ENCODE results near the gene VPS26A. TPM values are rescaled to one million over a fixed set of nuclear protein-coding genes. Genes with fewer than 3 reads are reported as not detected.

The VPS26A gene
- total RNA-seq, 1 experiment from 2014 or later, result 44.7 TPM

DNA sequence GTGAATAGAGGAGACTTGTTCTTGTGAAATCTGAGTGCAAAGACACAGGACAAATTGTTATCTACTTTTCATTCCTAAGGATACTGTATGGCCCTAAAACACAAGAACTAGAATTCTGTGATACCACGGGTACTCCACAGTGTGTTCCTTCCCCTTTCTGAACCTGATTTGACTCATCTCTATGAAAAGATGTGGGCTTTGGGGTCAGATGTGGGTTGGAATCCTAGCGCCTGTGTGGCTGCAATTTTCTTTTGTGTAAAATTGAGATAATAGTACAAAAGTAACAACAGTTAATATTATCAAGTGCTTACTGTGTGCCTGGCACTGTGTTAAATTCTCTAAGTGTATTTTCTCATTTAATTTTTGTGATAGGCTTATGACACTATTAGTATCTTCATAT is 27.9 kb upstream of the VPS26A start:
- POLR2A ChIA-PET (ENCODE audit: unreplicated experiment), result no interaction called here
- no peak overlapping the region for H3K9ac ChIP-seq (ENCODE audit: low read length)
- BruUV-seq (replicated peaks), result no TSS peak
- DNase-seq, result no peak
- no peak overlapping the region for H3K27ac ChIP-seq (ENCODE audit: low read length)
- peaks cover 17% of the 10 kb centered on the region for H3K4me1 ChIP-seq (ENCODE audit: insufficient read depth, low read length)
- ATAC-seq, result no peak
- H3K27me3 ChIP-seq (ENCODE audit: low read length), result no peaks in the 10 kb centered on the region
- TF ChIP-seq EZH2phosphoT487 (IDR thresholded peaks at IDR 0.05; ENCODE audit: borderline replicate concordance, low read length) (no peak), EZH2 (IDR thresholded peaks at IDR 0.05; ENCODE audit: low read length, unreplicated experiment) (no peak)
- TF ChIP-seq, protein P1, sequence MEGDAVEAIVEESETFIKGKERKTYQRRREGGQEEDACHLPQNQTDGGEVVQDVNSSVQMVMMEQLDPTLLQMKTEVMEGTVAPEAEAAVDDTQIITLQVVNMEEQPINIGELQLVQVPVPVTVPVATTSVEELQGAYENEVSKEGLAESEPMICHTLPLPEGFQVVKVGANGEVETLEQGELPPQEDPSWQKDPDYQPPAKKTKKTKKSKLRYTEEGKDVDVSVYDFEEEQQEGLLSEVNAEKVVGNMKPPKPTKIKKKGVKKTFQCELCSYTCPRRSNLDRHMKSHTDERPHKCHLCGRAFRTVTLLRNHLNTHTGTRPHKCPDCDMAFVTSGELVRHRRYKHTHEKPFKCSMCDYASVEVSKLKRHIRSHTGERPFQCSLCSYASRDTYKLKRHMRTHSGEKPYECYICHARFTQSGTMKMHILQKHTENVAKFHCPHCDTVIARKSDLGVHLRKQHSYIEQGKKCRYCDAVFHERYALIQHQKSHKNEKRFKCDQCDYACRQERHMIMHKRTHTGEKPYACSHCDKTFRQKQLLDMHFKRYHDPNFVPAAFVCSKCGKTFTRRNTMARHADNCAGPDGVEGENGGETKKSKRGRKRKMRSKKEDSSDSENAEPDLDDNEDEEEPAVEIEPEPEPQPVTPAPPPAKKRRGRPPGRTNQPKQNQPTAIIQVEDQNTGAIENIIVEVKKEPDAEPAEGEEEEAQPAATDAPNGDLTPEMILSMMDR (conservative IDR thresholded peaks at IDR 0.05; ENCODE audit: low read depth, low read length), result no peak
- peaks cover 10% of the 10 kb centered on the region for H4K20me1 ChIP-seq (ENCODE audit: low read length)
- intact Hi-C loops (cut with micrococcal nuclease), result no loop called here
- H3K79me2 ChIP-seq (ENCODE audit: low read length), result peaks cover 77% of the 10 kb centered on the region
- no peak overlapping the region for H2AFZ ChIP-seq (ENCODE audit: low read length)
- H3K9me3 ChIP-seq (ENCODE audit: low read length), result no peaks in the 10 kb centered on the region
- no peak overlapping the region for H3K4me2 ChIP-seq (ENCODE audit: low read length)
- H3K4me3 ChIP-seq (ENCODE audit: low read length), result no peak overlapping the region
- no peaks in the 10 kb centered on the region for H3K9me2 ChIP-seq (replicated peaks; ENCODE audit: low read length)
- peaks cover 22% of the 10 kb centered on the region for H3K36me3 ChIP-seq (ENCODE audit: low read depth, low read length)
- CTCF ChIA-PET, result no interaction called here
- peaks cover 6% of the 10 kb centered on the region for H3F3A ChIP-seq (ENCODE audit: low read length, unreplicated experiment)

DNA sequence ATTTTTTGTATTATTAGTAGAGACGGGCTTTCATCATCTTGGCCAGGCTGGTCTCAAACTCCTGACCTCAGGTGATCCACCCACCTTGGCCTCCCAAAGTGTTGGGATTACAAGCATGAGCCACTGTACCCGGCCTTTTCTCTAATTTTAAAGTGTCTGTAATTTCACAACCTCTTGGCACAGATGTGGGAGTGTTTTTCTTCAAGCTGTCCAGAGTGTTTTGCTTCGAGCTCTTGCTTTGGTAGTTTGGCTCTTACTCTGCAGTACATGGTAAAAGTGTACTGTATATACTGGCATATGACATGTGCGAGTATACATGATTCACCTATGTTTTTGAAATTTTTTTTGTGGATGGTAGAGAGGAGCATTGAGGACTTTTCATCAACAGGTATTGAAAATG is 26.2 kb upstream of the VPS26A start:
- no peaks in the 10 kb centered on the region for H3K9me2 ChIP-seq (replicated peaks; ENCODE audit: low read length)
- intact Hi-C loops (cut with micrococcal nuclease), result no loop called here
- no peak for TF ChIP-seq EZH2phosphoT487 (IDR thresholded peaks at IDR 0.05; ENCODE audit: borderline replicate concordance, low read length)
- TF ChIP-seq, protein P1 (conservative IDR thresholded peaks at IDR 0.05; ENCODE audit: low read depth, low read length), result no peak
- no peak for TF ChIP-seq EZH2 (IDR thresholded peaks at IDR 0.05; ENCODE audit: low read length, unreplicated experiment)
- H3K4me3 ChIP-seq (ENCODE audit: low read length), result no peak overlapping the region
- H3K79me2 ChIP-seq (ENCODE audit: low read length), result peaks cover 78% of the 10 kb centered on the region
- CTCF ChIA-PET, result no interaction called here
- no peaks in the 10 kb centered on the region for H3K9me3 ChIP-seq (ENCODE audit: low read length)
- POLR2A ChIA-PET (ENCODE audit: unreplicated experiment), result interaction anchor here (0.6 kb wide), 1 partner anchor 10 kb away, joined by 16 read pairs; no protein-coding TSS in a partner anchor
- no peak for ATAC-seq
- peaks cover 10% of the 10 kb centered on the region for H4K20me1 ChIP-seq (ENCODE audit: low read length)
- peaks cover 9% of the 10 kb centered on the region for H3K4me1 ChIP-seq (ENCODE audit: insufficient read depth, low read length)
- no peak for DNase-seq
- H3K4me2 ChIP-seq (ENCODE audit: low read length), result no peak overlapping the region
- no peak overlapping the region for H3K27ac ChIP-seq (ENCODE audit: low read length)
- no peaks in the 10 kb centered on the region for H3K27me3 ChIP-seq (ENCODE audit: low read length)
- BruUV-seq (replicated peaks), result no TSS peak
- peaks cover 6% of the 10 kb centered on the region for H3F3A ChIP-seq (ENCODE audit: low read length, unreplicated experiment)
- H3K36me3 ChIP-seq (ENCODE audit: low read depth, low read length), result peaks cover 28% of the 10 kb centered on the region
- no peak overlapping the region for H2AFZ ChIP-seq (ENCODE audit: low read length)
- no peak overlapping the region for H3K9ac ChIP-seq (ENCODE audit: low read length)

DNA sequence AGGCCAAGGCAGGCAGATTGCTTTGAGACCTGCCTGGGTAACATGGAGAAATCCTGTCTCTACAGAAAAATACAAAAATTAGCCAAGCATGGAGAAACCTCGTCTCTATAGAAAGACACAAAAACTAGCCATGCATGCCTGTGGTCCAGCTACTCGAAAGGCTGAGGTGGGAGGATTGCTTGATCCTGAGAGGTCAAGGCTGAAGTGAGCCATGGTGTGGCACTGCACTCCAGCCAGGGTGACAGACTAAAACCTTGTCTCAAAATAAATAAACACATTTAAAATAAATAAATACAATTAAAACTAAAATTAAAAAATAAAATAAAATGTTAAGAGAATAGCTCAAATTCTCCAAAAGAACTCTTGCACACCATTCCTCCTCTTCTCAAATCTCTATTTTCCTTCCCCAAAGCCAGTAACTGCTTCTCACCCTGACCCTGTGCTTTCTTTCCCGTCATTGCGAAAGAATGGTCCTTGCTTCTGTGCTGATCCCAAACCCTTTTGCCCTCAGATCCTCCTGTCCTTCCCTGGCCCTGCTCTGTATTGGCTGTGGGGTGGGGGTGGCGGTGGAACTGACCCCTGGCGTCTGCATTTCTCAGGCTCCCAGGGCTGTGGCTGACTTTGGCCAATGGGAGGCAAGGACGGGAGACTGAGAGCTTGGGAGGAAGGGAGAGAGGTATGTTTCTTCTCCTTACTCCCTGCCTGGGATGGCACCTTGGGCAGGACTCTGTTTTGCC is 23.7 kb upstream of the VPS26A start:
- H3K9me3 ChIP-seq (ENCODE audit: low read length), result no peaks in the 10 kb centered on the region
- peaks cover 5% of the 10 kb centered on the region for H3F3A ChIP-seq (ENCODE audit: low read length, unreplicated experiment)
- POLR2A ChIA-PET (ENCODE audit: unreplicated experiment), result no interaction called here
- no TSS peak for BruUV-seq (replicated peaks)
- no peak for DNase-seq
- no peak overlapping the region for H3K9ac ChIP-seq (ENCODE audit: low read length)
- no peak overlapping the region for H3K4me2 ChIP-seq (ENCODE audit: low read length)
- H2AFZ ChIP-seq (ENCODE audit: low read length), result no peak overlapping the region
- H4K20me1 ChIP-seq (ENCODE audit: low read length), result 0 out of 2 replicates have a peak, but pooled peaks cover 3% of the 10 kb centered on the region
- CTCF ChIA-PET, result no interaction called here
- no peak overlapping the region for H3K4me3 ChIP-seq (ENCODE audit: low read length)
- H3K4me1 ChIP-seq (ENCODE audit: insufficient read depth, low read length), result peaks cover 4% of the 10 kb centered on the region; the same call in 1 of the 2 replicates
- H3K79me2 ChIP-seq (ENCODE audit: low read length), result peaks cover 53% of the 10 kb centered on the region
- intact Hi-C loops (cut with micrococcal nuclease), result no loop called here
- ATAC-seq, result no peak
- no peaks in the 10 kb centered on the region for H3K27me3 ChIP-seq (ENCODE audit: low read length)
- TF ChIP-seq EZH2 (IDR thresholded peaks at IDR 0.05; ENCODE audit: low read length, unreplicated experiment), result no peak
- TF ChIP-seq, protein P1 (conservative IDR thresholded peaks at IDR 0.05; ENCODE audit: low read depth, low read length), result no peak
- TF ChIP-seq EZH2phosphoT487 (IDR thresholded peaks at IDR 0.05; ENCODE audit: borderline replicate concordance, low read length), result no peak
- H3K36me3 ChIP-seq (ENCODE audit: low read depth, low read length), result peaks cover 41% of the 10 kb centered on the region
- H3K27ac ChIP-seq (ENCODE audit: low read length), result no peak overlapping the region
- no peaks in the 10 kb centered on the region for H3K9me2 ChIP-seq (replicated peaks; ENCODE audit: low read length)

Measured in PC-3 (cell line).